ENCODE results near the gene C1orf159.

Gene C1orf159

GRCh38 chr1:1115786-1116700 lies at the start of gene C1orf159:
TSS of gene C1orf159 (minus strand) at chr1:1116089. CDS start at chr1:1091543, 24,546 bp downstream.
- TF ChIP-seq GATA3 (IDR thresholded peaks at IDR 0.05; ENCODE audit: low read depth, low read length) (no peak), GATA2 (IDR thresholded peaks at IDR 0.05; ENCODE audit: low read depth, low read length) (no peak)

GRCh38 chr1:1165485-1165884 lies 49.6 kb upstream of the C1orf159 start:
- TF ChIP-seq GATA3 (IDR thresholded peaks at IDR 0.05; ENCODE audit: low read depth, low read length) = no peak
- TF ChIP-seq GATA2 (IDR thresholded peaks at IDR 0.05; ENCODE audit: low read depth, low read length) = no peak

GRCh38 chr1:1164701-1165451 lies 49.0 kb upstream of the C1orf159 start:
- no peak for TF ChIP-seq GATA3 (IDR thresholded peaks at IDR 0.05; ENCODE audit: low read depth, low read length)
- no peak for TF ChIP-seq GATA2 (IDR thresholded peaks at IDR 0.05; ENCODE audit: low read depth, low read length)

GRCh38 chr1:1164361-1164700 lies 48.4 kb upstream of the C1orf159 start:
- TF ChIP-seq GATA3 (IDR thresholded peaks at IDR 0.05; ENCODE audit: low read depth, low read length) = no peak
- no peak for TF ChIP-seq GATA2 (IDR thresholded peaks at IDR 0.05; ENCODE audit: low read depth, low read length)

GRCh38 chr1:1163538-1164070 lies 47.7 kb upstream of the C1orf159 start:
- no peak for TF ChIP-seq GATA3 (IDR thresholded peaks at IDR 0.05; ENCODE audit: low read depth, low read length)
- TF ChIP-seq GATA2 (IDR thresholded peaks at IDR 0.05; ENCODE audit: low read depth, low read length) = no peak

- TF ChIP-seq GATA3 (IDR thresholded peaks at IDR 0.05; ENCODE audit: low read depth, low read length) (no peak), GATA2 (IDR thresholded peaks at IDR 0.05; ENCODE audit: low read depth, low read length) (no peak)
Measured at GRCh38 chr1:1162597-1163537, 47.0 kb upstream of the C1orf159 start.

GRCh38 chr1:1161683-1162079 lies 45.8 kb upstream of the C1orf159 start:
- no peak for TF ChIP-seq GATA2 (IDR thresholded peaks at IDR 0.05; ENCODE audit: low read depth, low read length)
- no peak for TF ChIP-seq GATA3 (IDR thresholded peaks at IDR 0.05; ENCODE audit: low read depth, low read length)

GRCh38 chr1:1161078-1161682 lies 45.3 kb upstream of the C1orf159 start:
- TF ChIP-seq GATA3 (IDR thresholded peaks at IDR 0.05; ENCODE audit: low read depth, low read length) (no peak), GATA2 (IDR thresholded peaks at IDR 0.05; ENCODE audit: low read depth, low read length) (no peak)

GRCh38 chr1:1160281-1160930 lies 44.5 kb upstream of the C1orf159 start:
- TF ChIP-seq GATA3 (IDR thresholded peaks at IDR 0.05; ENCODE audit: low read depth, low read length) = no peak
- no peak for TF ChIP-seq GATA2 (IDR thresholded peaks at IDR 0.05; ENCODE audit: low read depth, low read length)

- no peak for TF ChIP-seq GATA2 (IDR thresholded peaks at IDR 0.05; ENCODE audit: low read depth, low read length)
- no peak for TF ChIP-seq GATA3 (IDR thresholded peaks at IDR 0.05; ENCODE audit: low read depth, low read length)
Measured at GRCh38 chr1:1157914-1158710, 42.2 kb upstream of the C1orf159 start.

- TF ChIP-seq GATA3 (IDR thresholded peaks at IDR 0.05; ENCODE audit: low read depth, low read length) (no peak), GATA2 (IDR thresholded peaks at IDR 0.05; ENCODE audit: low read depth, low read length) (no peak)
Measured at GRCh38 chr1:1157426-1157913, 41.6 kb upstream of the C1orf159 start.

GRCh38 chr1:1157033-1157365 lies 41.1 kb upstream of the C1orf159 start:
- no peak for TF ChIP-seq GATA2 (IDR thresholded peaks at IDR 0.05; ENCODE audit: low read depth, low read length)
- TF ChIP-seq GATA3 (IDR thresholded peaks at IDR 0.05; ENCODE audit: low read depth, low read length) = no peak

All from SH-SY5Y (cell line).